Endothelial cell of umbilical vein (primary cell): Measurements from ENCODE around the gene STAB2. TPM values are rescaled to one million over a fixed set of nuclear protein-coding genes. Genes with fewer than 3 reads are reported as not detected.

Experiments
- BruUV-seq: library from RNA; stranded (reverse); fragments of 400-500 nt; replicated peaks from 2 replicates; lab custom pipeline; 2021; lab: Mats Ljungman, UMichigan
- CTCF ChIA-PET: fragments of 300-600, 350-600 bp; sonication (Branson Sonifier 250); formaldehyde crosslinking; loops from one replicate; lab custom pipeline; 2021; ENCODE audit warnings: antibody characterized with exemption, inconsistent platforms; lab: Charles Lee
- POLR2A ChIA-PET: fragments of 300-600, 350-600 bp; sonication (Branson Sonifier 250); formaldehyde crosslinking; loops from one replicate; lab custom pipeline; 2021; ENCODE audit warnings: antibody characterized with exemption, inconsistent platforms; lab: Charles Lee
- DNase-seq: peaks from one replicate; pipeline ENCODE4 v3.0.0-alpha.2; 2011; ENCODE audit warnings: low read depth, low spot score
- FAIRE-seq: peaks from 2 replicates; lab custom pipeline; 2011; peaks lifted over from hg19 to GRCh38; lab: Jason Lieb, UNC
- H2AFZ ChIP-seq: 2 replicates; pipeline ENCODE4 v1.6.0; 2012; ENCODE audit warnings: low read depth, low read length, control low read depth, inconsistent platforms
- H3K27ac ChIP-seq: 2 replicates; pipeline ENCODE4 v1.5.1; 2011; ENCODE audit warnings: low read depth, mild to moderate bottlenecking, control low read depth, low read length, moderate library complexity; ENCODE audit not compliant: insufficient read depth
- H3K27me3 ChIP-seq, 2 experiments: 2 replicates each; pipeline versions ENCODE4 v1.6.0 to v1.6.1; 2011; ENCODE audit warnings: low read length in 2 of 2, mixed read lengths in 1 of 2; ENCODE audit not compliant: control insufficient read depth in 2 of 2, insufficient read depth in 2 of 2
- H3K36me3 ChIP-seq, 2 experiments: 2 replicates in 1 of 2; 3 replicates in 1 of 2; pipeline ENCODE4 v1.5.1; 2011; ENCODE audit warnings: low read length in 2 of 2, mild to moderate bottlenecking in 1 of 2, moderate library complexity in 1 of 2; ENCODE audit not compliant: control insufficient read depth in 2 of 2, insufficient read depth in 2 of 2; ENCODE audit errors: extremely low read depth in 1 of 2
- H3K4me1 ChIP-seq: 3 replicates; pipeline ENCODE4 v1.5.1; 2011; ENCODE audit warnings: mild to moderate bottlenecking, low read length; ENCODE audit not compliant: control insufficient read depth, insufficient read depth; ENCODE audit errors: extremely low read depth
- H3K4me2 ChIP-seq: 2 replicates; pipeline ENCODE4 v1.6.1; 2011; ENCODE audit warnings: low read length, control low read depth, mixed read lengths; ENCODE audit not compliant: insufficient read depth
- H3K4me3 ChIP-seq, 3 experiments: fragments of 200-600 bp in 1 of 3; sonication (generic), shearing (Covaris generic) in 1 of 3; replicated peaks in 1 of 3; 2 replicates each; pipeline ENCODE4 v1.5.1; 2011 to 2016; ENCODE audit warnings: control low read depth in 3 of 3, low read length in 3 of 3, mild to moderate bottlenecking in 2 of 3, inconsistent platforms in 1 of 3, low read depth in 1 of 3, moderate library complexity in 1 of 3; ENCODE audit not compliant: insufficient read depth in 1 of 3
- H3K79me2 ChIP-seq: 2 replicates; pipeline ENCODE4 v1.6.0; 2012; ENCODE audit warnings: low read length, inconsistent platforms; ENCODE audit not compliant: control insufficient read depth, insufficient read depth
- H3K9ac ChIP-seq: replicated peaks from 2 replicates; pipeline ENCODE3; 2011; ENCODE audit warnings: low read length, control low read depth; ENCODE audit not compliant: insufficient read depth; ENCODE audit errors: extremely low read depth
- H3K9me1 ChIP-seq: replicated peaks from 3 replicates; pipeline ENCODE4 v1.6.0; 2011; ENCODE audit warnings: mild to moderate bottlenecking, low read length; ENCODE audit not compliant: control insufficient read depth, insufficient read depth; ENCODE audit errors: extremely low read depth
- H3K9me3 ChIP-seq: replicated peaks from 2 replicates; pipeline ENCODE4 v1.5.1; 2012; ENCODE audit warnings: low read length, inconsistent platforms; ENCODE audit not compliant: control insufficient read depth, insufficient read depth
- H4K20me1 ChIP-seq: replicated peaks from 2 replicates; pipeline ENCODE3; 2011; ENCODE audit warnings: mild to moderate bottlenecking, low read length; ENCODE audit not compliant: control insufficient read depth, insufficient read depth; ENCODE audit errors: extremely low read depth
- CTCF ChIP-seq, 2 donors: IDR thresholded peaks; 1 replicate in 1 of 2; 2 replicates in 1 of 2; pipeline ENCODE4 v1.5.1; 2011; ENCODE audit warnings: low read length in 2 of 2, mild to moderate bottlenecking in 2 of 2, moderate library complexity in 2 of 2, control low read depth in 1 of 2, inconsistent platforms in 1 of 2, low read depth in 1 of 2; ENCODE audit not compliant: insufficient read depth in 1 of 2; ENCODE audit errors: extremely low read depth in 1 of 2
- EZH2 ChIP-seq: IDR thresholded peaks from 2 replicates; pipeline ENCODE4 v1.6.1; 2012; ENCODE audit warnings: borderline replicate concordance, low read depth, mild to moderate bottlenecking, moderate library complexity, low read length, inconsistent platforms; ENCODE audit not compliant: severe bottlenecking
- GATA2 ChIP-seq: IDR thresholded peaks from 2 replicates; pipeline ENCODE4 v1.7.0; 2011; ENCODE audit warnings: low read depth, mild to moderate bottlenecking, moderate library complexity, mixed read lengths, low read length; ENCODE audit not compliant: insufficient read length, insufficient read depth
- JUN ChIP-seq: IDR thresholded peaks from 2 replicates; pipeline ENCODE4 v1.6.1; 2011; ENCODE audit warnings: borderline replicate concordance, low read depth; ENCODE audit not compliant: insufficient read length, insufficient read depth
- MAX ChIP-seq: IDR thresholded peaks from 2 replicates; pipeline ENCODE4 v1.6.1; 2011; ENCODE audit not compliant: insufficient read depth, insufficient read length
- dilution Hi-C: fragments of 300-500 bp; cut with MboI; formaldehyde crosslinking; loops from one replicate; pipeline ENCODE4 v1.15.0; 2019; ENCODE audit warnings: low sequenced_read_pairs; ENCODE audit not compliant: extremely low pct_ligation_motif_present
- intact Hi-C: fragments of 100-400 bp; cut with micrococcal nuclease; formaldehyde crosslinking; loops from one replicate; pipeline ENCODE4 v1.10.0; 2022
- polyA plus RNA-seq, 4 experiments: library from polyadenylated mRNA; depleted of rRNA in 3 of 4; stranded (reverse) in 3 of 4; unstranded in 1 of 4; fragments of >200 nt; gene quantifications; 2 replicates each; pipeline versions ENCODE4 v1.2.1 to v1.2.3, GENCODE V29; 2011 to 2012; ENCODE audit warnings: missing spikeins in 1 of 4
- total RNA-seq: library from RNA; stranded (reverse); gene quantifications from 2 replicates; pipeline ENCODE4 v1.2.3, GENCODE V29; 2021

STAB2 gene
- total and polyA plus RNA-seq, 2 donors (not counting 3 experiments of a cell fraction or from before 2014, with no cell fraction given): 0.01 TPM; not detected in 1

- FAIRE-seq: no peak
- H3K9ac ChIP-seq: no peak overlapping the region
- dilution Hi-C loops: no loop called here
These were observed 48.3 kb downstream of the STAB2 start for GRCh38 chr12:103635419-103635818.

More at GRCh38 chr12:103635419-103635818, 48.3 kb downstream of the STAB2 start:
- no peaks in the 10 kb centered on the region for H3K4me1 ChIP-seq
- peaks cover 0 to 2% of the 10 kb centered on the region in 2 experiments for H3K27me3 ChIP-seq
- no peaks in the 10 kb centered on the region for H3K36me3 ChIP-seq
- H3K4me2 ChIP-seq: no peak overlapping the region
- H3K4me3 ChIP-seq: no peak overlapping the region
- ChIA-PET CTCF (interaction anchor here (0.9 to 6.0 kb wide), 2 partner anchors 30 to 62 kb away, joined by 3 to 107 read pairs; no protein-coding TSS in a partner anchor), POLR2A (no interaction called here)
- H3K9me3 ChIP-seq: no peaks in the 10 kb centered on the region
- no peak overlapping the region for H2AFZ ChIP-seq
- no peaks in the 10 kb centered on the region for H3K79me2 ChIP-seq
- H3K27ac ChIP-seq: no peak overlapping the region
- no peaks in the 10 kb centered on the region for H4K20me1 ChIP-seq
- no peak for TF ChIP-seq CTCF (IDR thresholded peaks at IDR 0.05; ENCODE audit: extremely low read depth in 1 of 2, insufficient read depth in 1 of 2, low read depth in 1 of 2, low read length in 2 of 2)
- no peak for TF ChIP-seq MAX
- TF ChIP-seq JUN: no peak
- TF ChIP-seq GATA2: no peak
- no peak for TF ChIP-seq EZH2
- no peak for DNase-seq
- intact Hi-C loops: no loop called here
- no TSS peak for BruUV-seq
- no peaks in the 10 kb centered on the region for H3K9me1 ChIP-seq
